ENCODE results near the gene CD200R1. TPM values are rescaled to one million over a fixed set of nuclear protein-coding genes. Genes with fewer than 3 reads are reported as not detected.

Gene CD200R1
- total RNA-seq, 1 donor from 2014 or later, result 1.9 TPM

DNA sequence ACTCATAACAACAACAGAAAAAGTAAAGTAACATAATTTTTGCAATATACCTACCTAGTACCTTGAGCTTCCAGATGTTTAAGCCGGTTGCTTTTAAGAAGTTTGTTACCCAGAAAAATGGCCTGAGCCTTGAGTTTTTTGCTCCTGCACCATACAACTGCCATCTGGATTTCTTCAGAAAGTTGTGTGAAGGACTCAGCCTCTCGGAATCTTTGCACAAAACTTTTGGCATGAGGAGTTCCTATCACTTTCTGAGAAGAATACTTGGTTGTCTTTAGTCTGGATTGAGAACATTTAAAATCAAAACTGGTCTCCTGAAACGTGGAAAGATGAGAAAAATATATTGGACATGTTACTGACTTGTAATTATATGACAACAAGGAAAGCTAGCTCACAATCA lies 33.2 kb upstream of the CD200R1 start:
- no peak overlapping the region for H3K4me3 ChIP-seq
- DNase-seq, result no peak
- no peak overlapping the region for H3K27ac ChIP-seq
- no peaks in the 10 kb centered on the region for H3K4me1 ChIP-seq
- TF ChIP-seq, protein P1, sequence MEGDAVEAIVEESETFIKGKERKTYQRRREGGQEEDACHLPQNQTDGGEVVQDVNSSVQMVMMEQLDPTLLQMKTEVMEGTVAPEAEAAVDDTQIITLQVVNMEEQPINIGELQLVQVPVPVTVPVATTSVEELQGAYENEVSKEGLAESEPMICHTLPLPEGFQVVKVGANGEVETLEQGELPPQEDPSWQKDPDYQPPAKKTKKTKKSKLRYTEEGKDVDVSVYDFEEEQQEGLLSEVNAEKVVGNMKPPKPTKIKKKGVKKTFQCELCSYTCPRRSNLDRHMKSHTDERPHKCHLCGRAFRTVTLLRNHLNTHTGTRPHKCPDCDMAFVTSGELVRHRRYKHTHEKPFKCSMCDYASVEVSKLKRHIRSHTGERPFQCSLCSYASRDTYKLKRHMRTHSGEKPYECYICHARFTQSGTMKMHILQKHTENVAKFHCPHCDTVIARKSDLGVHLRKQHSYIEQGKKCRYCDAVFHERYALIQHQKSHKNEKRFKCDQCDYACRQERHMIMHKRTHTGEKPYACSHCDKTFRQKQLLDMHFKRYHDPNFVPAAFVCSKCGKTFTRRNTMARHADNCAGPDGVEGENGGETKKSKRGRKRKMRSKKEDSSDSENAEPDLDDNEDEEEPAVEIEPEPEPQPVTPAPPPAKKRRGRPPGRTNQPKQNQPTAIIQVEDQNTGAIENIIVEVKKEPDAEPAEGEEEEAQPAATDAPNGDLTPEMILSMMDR (IDR thresholded peaks at IDR 0.05), result no peak
- no peak for ATAC-seq
- H3K27me3 ChIP-seq, result no peaks in the 10 kb centered on the region
- no peaks in the 10 kb centered on the region for H3K9me3 ChIP-seq
- intact Hi-C loops (cut with DNase I), result no loop called here
- H3K36me3 ChIP-seq, result peaks cover 97% of the 10 kb centered on the region

DNA sequence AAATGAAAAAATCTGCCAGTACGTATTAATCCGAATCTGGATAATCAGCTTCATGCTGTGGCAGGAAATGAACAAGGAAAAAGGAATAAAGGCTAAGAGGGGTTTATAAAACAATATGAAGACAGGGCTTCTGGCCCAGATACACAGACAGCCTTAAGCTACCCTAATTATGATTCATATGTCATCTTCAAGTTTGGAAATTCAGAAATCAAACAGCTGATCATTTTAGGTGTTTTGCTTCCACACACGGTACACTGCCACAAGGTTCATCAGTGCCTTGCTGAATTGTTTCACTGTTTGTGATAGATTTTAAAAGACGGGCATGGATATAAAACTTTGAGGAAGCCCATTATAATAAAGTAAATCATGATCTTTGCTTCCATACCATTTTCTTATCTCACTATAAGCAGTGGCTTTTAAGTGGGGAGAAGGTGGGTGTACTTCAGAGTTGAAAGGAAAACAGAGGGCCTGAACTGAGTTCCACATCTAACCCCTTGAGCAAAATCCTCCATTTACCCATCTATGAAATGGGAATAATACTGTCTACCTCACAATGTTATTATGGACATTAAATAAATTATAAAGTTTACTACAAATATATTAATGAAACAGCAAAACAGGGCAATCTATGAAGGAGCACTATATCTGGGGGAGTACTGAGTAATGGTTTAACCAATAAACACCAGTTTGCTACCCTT lies 31.6 kb upstream of the CD200R1 start:
- ATAC-seq, result no peak
- Histone ChIP-seq H3K36me3 (peaks cover 93% of the 10 kb centered on the region), H3K4me1 (no peaks in the 10 kb centered on the region), H3K27ac (no peak overlapping the region), H3K27me3 (no peaks in the 10 kb centered on the region), H3K9me3 (no peaks in the 10 kb centered on the region), H3K4me3 (no peak overlapping the region)
- no peak for DNase-seq
- TF ChIP-seq, protein P1 (IDR thresholded peaks at IDR 0.05), result no peak
- intact Hi-C loops (cut with DNase I), result no loop called here

DNA sequence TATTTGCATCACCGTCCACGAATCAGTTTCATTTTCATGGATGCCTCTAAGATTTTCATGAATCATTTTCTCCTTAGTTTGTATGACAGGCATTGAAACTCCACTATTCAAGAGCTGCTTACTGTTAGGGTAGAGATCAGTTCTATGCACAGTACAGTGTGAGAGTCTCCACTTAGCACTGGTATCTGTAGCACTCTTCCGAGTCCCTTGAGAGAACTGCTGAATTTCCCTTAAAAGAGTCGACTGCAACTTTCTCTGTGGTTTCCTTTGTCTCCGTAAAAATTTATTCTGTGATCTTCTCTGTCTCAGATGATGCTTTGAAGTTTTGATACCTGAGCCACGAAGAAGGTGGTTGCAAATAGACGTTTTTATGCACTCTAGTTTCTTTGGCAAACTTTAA lies 30.7 kb upstream of the CD200R1 start:
- TF ChIP-seq, protein P1 (IDR thresholded peaks at IDR 0.05), result no peak
- no peaks in the 10 kb centered on the region for H3K27me3 ChIP-seq
- H3K4me3 ChIP-seq, result no peak overlapping the region
- H3K9me3 ChIP-seq, result no peaks in the 10 kb centered on the region
- ATAC-seq (no peak), DNase-seq (no peak)
- no peaks in the 10 kb centered on the region for H3K4me1 ChIP-seq
- peaks cover 93% of the 10 kb centered on the region for H3K36me3 ChIP-seq
- intact Hi-C loops (cut with DNase I), result no loop called here
- H3K27ac ChIP-seq, result no peak overlapping the region

DNA sequence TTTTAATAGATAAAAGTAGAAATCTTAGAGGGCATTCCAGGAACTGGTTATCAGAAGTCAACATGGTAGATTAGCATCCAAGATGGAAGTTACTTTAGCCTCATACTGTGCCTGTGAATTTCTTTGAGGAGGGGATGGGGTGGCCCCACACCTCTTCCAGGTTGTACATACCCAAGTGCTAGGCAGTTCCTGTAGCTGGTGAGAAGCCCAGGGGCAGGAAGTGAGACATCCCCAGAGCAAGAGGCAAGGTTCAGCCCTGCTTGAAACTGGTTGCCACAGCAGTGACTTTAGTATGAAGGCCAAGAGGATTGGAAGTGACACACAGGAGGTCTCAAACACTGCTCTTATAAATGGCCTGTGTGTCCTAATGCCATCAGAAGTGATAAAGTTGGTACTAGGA lies 27.8 kb upstream of the CD200R1 start:
- Histone ChIP-seq H3K9me3 (no peaks in the 10 kb centered on the region), H3K36me3 (peaks cover 91% of the 10 kb centered on the region), H3K4me1 (no peaks in the 10 kb centered on the region), H3K4me3 (no peak overlapping the region), H3K27me3 (no peaks in the 10 kb centered on the region), H3K27ac (no peak overlapping the region)
- TF ChIP-seq, protein P1 (IDR thresholded peaks at IDR 0.05), result no peak
- intact Hi-C loops (cut with DNase I), result no loop called here
- ATAC-seq (peak; percentile 22), DNase-seq (no peak)

DNA sequence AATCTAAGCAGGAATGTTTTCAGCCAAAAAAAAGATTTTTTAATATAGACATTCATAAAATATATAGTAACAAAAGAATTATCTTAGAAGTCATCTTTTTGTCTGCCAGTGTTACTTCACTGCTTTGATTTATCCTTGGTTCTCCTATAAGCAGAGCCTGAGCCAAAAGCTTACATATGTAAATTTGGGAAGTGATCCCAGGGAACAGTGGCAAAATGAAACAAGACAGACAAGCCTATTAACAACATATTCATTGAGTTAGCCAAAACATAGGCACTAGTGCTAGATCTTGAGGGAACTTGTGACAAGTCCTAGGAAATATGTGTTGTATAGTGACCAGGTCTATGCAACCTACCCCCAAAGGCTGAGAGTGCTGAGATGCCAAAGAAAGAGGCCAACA lies 27.1 kb upstream of the CD200R1 start:
- no peaks in the 10 kb centered on the region for H3K9me3 ChIP-seq
- no peak overlapping the region for H3K27ac ChIP-seq
- no peaks in the 10 kb centered on the region for H3K4me1 ChIP-seq
- H3K27me3 ChIP-seq, result no peaks in the 10 kb centered on the region
- TF ChIP-seq, protein P1 (IDR thresholded peaks at IDR 0.05), result no peak
- ATAC-seq (no peak), DNase-seq (no peak)
- H3K4me3 ChIP-seq, result no peak overlapping the region
- intact Hi-C loops (cut with DNase I), result no loop called here
- H3K36me3 ChIP-seq, result peaks cover 91% of the 10 kb centered on the region

DNA sequence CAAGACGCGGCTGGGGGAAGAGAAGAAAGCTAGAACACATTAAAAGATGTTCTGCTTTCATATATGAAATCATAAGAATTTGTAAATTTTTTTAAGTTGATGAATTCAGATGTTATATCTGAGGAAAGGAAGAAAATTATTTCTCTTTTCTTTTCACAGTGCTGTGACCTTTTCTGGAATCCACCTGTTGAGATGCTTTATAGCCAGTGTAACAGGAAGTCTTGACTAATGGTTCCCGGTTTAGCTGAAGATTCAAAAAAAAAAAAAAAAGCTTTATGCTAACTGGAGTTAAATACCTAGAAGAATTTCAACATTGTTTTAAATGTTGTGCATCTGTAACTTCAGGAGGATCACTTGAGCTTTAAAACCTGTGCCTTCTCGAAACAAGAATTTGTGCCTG lies 25.8 kb upstream of the CD200R1 start:
- Histone ChIP-seq H3K27me3 (no peaks in the 10 kb centered on the region), H3K9me3 (no peaks in the 10 kb centered on the region), H3K4me1 (no peaks in the 10 kb centered on the region), H3K27ac (no peak overlapping the region), H3K36me3 (peaks cover 78% of the 10 kb centered on the region), H3K4me3 (no peak overlapping the region)
- TF ChIP-seq, protein P1 (IDR thresholded peaks at IDR 0.05), result no peak
- DNase-seq, result no peak
- intact Hi-C loops (cut with DNase I), result no loop called here
- no peak for ATAC-seq

All from upper lobe of right lung (tissue), 1 donor.